Stimulated activated CD4-positive, alpha-beta T cell treated with anti-CD3 and anti-CD28 coated beads, Interleukin-4, amount 100 ng/mL, for 1 hour (primary cell): ENCODE measurements around the gene FBXO42.

ENCODE experiments used
- DNase-seq: peaks from one replicate; pipeline ENCODE4 v3.0.0-alpha.2; 2020

FBXO42 gene

DNA sequence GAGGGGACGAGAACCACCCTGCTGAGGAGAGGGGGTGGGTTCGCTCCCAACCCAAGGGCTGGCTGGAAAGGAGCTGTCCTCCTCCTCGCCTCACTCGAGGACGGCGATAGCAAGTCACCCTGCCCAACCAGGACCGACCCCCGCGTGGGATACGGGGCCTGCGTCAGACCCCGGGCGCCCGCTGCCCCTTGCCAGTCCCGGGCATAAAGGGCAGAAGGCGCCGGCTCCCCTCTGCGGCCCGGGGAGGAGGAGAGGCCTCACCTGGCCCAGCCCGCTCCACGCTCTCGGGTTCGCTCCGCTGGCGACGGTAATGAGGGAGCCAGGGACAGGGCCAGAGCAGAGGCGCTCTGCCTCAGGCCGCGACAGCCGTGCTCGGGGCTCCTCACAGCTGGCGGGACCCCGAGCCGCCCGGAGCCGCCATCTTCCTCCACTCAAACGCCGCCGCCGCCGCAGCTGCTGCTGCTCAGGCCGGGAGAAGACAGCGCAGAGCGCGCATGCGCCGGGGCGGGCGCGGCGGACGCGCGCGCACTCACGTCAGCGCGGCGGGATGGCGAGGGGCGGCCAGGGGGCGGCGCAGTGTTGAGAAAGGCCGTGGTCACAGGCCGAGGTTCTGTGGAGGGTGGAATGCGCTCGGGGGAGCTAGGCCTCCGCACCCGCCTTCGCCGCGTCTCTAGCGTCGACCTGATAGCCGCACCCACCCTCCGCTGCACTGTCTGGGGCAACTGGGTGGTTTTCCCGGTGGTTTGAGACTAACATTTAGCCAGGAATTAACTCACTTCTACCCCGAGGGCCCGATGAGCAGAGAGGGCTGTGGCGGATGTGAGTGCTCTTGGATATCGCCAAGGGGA is at the start of gene FBXO42:
Gene FBXO42, minus strand, starts transcription at position 487 of the 848 bp plus-strand sequence. CDS start 37,062 bp downstream, outside the sequence.
- DNase-seq: peak; percentile 91

DNA sequence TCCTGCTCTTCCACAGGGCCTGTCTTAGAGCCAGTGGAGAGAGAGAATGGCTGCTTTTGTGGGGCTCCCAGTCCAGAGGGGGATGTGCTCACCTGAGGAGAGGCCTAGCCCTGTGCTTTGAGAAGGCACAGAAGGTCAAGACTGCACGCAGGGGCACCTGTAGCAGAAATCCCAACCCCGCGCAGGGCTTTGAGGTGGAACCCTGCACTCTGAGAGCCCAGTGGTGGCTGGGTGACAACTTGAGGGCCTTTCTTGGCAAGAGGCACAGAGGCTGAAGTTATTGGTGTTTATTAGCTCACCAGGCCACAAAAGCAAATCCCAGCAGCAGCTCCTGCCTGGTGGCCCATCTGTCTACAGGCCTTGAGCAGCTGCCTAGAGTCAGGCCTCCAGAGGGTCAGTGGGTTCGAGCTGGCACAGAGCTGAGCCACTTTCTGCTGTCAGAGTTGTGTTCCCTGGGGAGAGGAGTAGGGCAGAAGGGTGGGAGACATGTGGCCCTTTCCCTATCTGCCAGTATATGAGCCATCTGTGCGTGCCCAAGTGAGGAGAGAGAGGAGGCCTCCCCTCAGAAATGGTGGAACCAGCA is 46.2 kb upstream of the FBXO42 start:
- no peak for DNase-seq

DNA sequence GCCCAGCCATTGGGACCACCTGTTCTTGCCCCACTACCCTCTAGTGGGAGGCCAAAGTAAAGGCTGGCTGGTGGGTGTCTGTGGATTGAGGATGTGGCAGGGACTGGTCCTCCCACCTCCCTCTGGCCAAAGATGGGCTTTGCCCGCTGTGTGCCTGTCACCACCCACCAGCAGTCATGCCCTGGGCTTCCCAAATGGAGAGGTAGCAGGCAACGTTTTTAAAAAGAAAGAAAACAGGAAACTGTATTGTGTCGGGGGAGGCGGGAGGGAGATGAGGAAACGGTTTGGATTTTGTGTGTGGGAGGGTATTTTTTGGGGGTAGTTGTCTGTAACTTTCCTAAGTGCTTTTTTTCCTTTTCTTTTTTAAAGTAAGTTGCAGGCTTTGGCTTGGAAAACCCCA is 44.8 kb upstream of the FBXO42 start:
- DNase-seq: no peak

DNA sequence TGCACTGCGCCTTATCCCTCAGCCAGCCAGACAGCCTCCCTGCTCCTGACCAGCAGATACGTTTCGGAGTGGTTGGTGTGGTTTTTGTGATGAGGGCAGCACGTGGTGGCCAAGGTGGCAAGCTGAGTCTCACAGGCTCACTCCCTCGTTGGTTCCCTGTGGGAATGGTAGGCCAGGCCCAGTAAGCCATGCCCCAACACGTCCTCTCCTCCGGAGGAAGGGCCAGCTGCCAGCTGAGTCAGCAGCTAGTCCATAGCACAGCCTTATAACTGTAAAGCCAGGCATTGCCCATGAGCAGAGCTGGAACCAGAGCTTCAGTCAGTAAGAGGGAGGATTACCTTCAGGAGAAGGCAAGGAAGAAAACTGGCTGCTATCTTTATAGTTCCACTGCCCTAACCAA is 44.3 kb upstream of the FBXO42 start:
- DNase-seq: no peak

DNA sequence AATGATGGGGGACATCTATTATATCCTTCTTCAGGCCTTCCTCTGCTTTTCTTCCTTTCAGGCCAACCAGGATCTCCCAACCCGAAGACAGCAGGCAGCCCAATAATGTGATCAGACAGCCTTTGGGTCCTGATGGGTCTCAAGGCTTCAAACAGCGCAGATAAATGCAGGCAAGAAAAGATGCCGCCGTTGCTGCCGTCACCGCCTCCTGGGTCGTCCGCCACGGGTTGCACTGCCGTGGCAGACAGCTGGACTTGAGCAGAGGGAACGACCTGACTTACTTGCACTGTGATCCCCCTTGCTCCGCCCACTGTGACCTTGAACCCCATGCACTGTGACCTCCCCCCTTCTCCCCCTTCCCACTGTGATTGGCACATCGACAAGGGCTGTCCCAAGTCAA is 42.7 kb upstream of the FBXO42 start:
- no peak for DNase-seq

DNA sequence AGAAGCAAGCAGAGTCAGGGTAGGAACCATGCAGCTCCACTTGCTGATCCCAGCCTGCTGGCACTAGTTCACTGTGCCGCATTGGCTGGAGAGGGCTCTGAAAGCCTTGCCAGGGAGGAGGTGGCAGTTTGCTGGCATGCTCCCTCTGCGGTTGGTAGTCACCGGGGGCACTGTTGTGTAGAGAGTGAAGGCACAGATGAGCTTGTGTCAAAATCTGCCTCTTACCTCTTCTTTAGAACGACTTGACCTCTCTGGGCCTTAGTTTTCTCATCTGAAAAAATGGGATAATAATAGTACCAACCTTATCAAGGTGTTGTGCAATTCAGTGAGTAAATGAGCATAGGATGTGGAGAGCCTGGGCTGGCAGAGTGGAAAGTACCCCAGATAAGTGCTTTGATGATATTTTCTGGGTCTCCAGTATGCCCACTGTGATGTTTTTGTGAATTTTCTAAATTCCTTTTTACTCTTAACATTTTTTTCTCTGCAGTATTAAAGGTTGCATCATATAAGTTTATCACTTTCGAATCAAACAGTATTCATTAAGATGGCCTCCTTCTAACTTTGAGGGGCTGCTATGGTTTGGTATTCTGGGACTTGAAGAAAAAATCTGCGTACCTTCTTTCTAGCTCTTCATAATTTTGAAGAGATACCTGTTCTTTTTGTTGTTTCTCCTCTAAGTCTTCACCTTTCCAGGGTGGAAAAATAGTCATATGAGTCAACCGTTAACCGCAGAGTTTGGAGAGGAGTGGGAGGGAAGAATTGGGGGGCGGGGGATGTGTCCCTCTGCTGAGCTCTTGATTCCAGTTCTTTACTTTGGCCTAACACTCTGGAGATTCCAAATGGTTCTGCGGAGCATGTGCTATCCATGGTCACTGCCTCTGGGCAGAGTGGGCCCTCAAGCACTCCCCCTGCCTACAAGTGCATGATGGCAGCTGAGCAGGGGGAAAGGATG is 41.6 kb upstream of the FBXO42 start:
- DNase-seq: no peak

DNA sequence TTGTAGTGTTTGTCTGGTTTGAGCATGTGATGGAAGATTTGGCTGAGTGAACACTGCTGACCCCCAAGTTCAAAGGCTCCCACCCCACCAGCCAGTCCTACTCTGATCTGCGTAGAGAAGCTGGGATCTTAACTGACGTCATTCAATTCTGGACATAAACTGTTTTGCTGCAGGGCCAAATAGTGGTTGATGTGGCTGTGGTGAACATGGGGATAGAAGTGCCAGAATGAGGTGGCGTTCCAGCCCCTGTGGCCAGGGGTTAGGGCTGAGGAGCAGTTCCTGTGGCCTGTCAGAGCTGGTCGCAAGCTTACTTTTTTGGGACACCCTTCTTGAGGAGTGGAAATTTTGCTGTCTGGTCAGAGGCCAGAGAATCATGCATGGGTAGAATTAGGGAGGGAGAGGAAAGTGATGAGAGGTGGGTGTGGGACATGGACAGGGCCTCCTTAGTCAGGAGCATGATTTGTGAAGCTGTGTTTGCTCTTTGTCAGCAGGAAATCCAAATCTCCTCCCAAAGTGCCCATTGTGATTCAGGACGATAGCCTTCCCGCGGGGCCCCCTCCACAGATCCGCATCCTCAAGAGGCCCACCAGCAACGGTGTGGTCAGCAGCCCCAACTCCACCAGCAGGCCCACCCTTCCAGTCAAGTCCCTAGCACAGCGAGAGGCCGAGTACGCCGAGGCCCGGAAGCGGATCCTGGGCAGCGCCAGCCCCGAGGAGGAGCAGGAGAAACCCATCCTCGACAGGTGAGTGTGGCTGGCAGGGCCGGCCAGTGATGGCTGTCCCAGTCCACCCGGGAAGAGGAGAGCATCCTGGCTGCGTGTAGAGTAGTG is 40.7 kb upstream of the FBXO42 start:
- no peak for DNase-seq

DNA sequence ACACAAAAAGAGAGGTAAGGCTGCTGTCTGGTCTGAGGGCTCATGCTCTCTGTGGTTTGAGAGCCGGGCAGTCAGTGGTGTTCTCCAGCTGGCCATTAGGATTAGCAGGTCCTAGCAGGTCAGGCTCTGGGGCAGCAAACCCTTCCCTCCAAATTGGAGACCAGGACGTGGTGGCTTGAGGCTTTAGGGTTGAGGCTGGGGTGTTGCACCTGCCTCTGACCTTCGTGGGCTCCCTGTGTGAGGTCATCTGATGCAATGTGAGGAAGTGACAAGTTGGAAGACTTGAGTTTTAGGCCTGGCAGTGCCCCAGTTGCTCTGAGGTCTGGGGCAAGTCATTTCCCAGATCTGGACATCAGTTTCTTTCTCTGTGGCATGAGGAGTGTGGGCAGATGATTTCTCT is 39.1 kb upstream of the FBXO42 start:
- no peak for DNase-seq

DNA sequence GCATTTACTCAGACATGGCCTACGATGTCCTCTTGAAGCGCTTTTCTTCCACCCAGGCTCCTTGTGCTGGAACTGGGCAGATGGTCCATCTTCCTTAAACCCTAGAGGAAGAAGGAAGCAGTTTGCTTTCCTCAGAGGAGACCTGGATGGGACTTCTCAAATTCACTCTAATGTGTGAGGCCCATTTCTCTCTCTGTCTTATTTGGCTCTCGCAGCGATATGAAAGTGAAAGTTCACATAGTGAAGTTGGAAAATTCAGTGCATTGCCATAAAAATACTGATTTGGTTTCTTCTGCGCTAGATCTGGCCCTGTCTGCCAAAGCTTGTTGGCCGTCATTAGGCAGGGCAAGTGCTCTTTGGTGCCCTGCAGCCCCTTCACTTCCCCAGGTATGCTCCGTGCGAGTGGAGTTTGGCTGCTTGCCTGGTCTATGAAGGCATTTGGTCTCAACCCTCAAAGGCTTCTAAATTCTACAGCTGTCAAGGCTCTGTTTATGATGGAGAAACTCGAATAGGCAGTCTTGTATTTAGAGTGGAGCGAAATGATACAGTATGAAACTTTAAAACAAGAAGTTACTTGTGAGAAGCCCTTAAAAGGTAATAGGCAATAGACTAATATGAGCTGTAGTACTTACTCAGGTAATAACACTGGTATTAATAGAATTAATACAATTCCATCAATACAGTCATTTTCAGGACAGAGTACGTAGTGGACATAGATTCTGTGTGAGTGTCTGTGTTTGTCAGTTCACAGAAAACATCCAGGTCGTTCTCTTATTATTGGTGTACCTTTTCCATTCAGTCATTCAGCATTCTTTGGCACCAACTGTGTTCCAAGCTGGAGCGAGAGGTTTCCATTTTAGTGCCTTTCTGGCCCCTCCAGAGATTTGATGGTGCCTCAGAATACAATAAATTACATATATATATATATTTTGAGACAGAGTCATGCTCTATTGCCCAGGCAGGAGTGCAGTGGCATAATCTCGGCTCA is 35.2 kb upstream of the FBXO42 start:
- no peak for DNase-seq

DNA sequence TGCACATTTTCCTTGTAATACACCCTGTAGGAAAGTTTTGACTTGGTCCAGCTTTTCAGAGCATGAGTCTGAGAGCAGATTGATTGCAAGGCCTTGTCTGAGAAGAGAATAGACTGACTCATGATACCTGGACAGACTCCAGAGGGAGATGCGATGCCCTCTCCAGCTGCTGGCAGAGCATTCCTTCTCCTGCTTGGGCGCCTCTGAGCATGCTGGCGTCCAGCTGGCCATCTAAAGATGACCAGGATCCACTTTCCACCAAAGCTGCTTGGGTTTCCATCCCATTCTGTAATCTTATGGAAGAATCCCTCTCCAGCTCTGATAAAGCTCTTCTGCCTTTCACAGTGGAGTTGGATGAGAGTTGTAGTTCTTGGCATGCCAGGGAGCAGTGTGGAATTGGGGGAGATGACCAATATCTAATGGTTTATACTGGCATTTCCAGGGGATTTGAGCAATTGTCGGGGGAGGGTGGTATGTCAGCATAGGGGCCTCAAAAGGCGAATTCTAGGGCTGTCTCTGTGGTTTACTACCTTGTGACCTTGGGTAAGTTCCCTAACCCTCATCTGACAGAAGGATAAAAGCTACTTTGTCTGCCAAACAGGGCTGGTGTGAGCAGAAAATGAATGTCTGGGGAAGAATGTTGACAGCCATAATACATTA is 34.3 kb upstream of the FBXO42 start:
- no peak for DNase-seq

DNA sequence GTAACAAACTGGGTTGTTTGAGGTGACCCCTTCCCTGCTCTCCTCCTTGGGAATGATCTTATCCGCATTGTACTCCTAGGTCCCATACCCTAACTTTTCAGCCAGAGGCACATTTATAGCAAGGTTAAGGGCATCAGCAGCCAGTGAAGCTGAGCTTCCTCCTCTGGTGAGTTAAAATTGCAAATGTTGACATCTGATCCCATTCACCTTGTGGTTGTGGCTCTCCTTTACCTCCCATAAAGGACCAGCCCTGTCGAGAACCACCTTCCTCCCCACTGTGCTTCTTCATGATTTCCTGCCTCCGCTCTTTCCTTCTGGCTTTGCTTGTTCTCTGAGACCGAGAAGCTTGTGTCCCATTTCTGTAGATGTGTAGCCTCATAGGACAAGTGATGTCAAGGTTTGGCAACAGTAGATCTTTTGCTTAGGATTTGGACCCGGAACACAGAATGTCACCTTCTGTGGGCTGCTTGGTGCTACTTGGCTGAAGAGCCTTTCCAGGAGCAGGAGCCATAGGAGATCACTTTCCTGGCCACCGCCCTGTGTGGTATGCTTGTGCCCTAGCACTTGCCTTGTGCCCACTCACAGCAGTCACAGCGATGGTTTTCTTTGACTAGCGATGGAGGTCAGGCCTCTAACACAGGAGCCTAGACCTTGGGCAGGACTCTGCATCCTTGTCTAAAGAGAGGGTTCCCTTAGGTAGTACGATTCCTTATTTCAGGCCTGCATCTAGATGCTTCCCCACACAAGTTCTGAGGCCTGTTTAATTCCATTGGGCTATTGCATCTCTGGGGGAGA is 33.6 kb upstream of the FBXO42 start:
- no peak for DNase-seq

DNA sequence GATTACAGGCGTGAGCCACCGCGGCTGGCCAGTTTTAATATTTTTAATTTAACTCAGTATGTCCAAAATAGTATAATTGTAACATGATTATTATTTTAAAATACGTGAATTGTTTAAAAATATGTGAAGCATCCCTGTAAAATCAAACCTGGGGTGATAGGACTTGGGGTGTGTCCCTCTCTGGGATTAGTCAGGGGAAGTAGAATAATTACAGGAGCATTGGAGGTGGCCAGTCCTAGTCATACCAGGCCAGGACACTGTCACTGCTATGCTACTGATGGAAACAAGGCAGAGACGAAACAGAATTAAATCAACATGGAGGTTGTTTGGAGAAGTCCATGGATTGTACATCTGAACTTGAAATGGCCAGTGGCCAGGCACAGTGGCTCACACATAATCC is 31.6 kb upstream of the FBXO42 start:
- DNase-seq: no peak

DNA sequence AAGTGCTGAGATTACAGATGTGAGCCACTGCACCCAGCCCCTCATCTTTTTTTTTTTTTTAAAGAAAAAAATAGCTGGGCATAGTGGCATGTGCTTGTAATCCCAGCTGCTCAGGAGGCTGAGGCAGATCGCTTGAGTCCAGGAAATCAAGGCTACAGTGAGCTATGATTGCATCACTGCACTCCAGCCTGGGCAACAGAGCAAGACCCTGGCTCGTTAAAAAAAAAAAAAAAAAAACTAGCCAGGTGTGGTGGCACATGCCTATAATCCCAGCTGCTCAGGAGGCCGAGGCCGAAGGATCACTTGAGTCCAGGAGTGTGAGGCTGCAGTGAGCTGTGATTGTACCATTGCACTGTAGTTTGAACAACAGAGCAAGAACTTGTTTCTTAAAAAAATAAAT is 28.6 kb upstream of the FBXO42 start:
- no peak for DNase-seq

DNA sequence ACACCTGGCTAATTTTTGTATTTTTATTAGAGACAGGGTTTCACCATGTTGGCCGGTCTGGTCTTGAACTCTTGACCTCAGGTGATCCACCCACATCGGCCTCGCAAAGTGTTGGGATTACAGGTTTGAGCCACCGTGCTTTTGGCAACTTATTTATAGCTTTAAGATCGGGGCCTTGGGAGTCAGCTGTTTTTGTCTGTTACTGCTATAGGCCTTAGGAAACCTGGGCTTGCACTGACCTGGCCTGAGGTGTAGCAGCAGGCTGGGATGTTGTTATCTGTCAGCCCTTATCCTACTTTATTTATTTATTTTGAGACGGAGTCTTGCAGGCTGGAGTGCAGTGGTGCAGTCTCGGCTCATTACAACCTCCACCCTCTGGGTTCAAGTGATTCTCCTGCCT is 26.2 kb upstream of the FBXO42 start:
- no peak for DNase-seq

DNA sequence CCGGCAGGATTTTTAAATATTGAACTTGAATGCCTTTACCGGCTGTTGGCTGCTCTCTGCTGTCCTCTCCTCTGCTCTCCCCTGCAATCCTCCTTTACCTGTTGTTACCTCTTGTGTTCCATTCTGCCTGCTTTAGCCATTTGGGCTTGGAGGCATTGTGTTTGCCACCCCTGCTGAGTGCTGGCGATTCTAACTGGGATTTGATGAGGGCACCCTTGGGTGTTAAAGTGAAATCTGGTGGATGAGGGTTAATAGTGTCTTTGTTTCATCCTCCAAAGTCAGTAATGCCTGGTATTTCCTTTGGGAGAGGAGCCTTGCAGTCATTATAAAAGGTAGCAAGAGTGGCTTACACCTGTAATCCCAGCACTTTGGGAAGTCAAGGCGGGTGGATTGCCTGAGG is 24.7 kb upstream of the FBXO42 start:
- no peak for DNase-seq

DNA sequence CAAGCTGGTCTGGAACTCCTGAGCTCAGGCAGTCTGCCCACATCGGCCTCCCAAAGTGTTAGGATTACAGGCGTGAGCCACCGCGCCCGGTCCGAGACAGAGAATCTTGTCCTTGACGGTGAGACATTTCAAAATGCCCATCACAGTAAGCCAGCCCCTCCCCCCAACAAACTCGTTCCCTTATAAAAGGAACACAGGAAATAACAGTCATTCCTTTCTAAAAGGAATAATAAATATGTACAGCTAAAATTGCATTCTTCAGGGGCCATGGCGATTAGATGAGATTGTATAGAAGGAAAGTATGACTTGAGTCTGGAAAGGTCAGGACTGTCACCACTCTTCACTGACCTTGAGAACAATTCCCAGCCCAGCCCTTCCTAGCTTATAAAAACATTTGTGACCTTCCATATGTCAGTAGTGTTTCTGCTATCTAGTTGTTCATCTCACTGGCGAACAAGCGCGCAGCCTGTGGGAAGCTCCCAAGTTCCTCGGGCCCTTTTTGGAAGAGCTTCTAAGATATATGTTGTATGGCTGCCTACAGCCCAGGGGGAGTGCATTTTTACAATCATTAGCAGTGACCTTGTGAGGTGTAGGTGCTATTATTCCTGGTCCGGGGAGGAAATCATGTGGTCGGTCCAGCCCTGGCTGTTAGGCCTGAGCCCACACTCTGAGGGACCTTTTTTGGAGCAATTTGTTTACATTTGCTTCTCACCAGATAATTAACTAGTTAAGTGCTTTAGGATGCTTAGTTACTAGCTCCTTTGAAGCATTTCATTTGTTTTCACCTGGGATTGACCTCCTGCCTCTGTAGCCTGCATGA is 23.5 kb upstream of the FBXO42 start:
- DNase-seq: no peak

DNA sequence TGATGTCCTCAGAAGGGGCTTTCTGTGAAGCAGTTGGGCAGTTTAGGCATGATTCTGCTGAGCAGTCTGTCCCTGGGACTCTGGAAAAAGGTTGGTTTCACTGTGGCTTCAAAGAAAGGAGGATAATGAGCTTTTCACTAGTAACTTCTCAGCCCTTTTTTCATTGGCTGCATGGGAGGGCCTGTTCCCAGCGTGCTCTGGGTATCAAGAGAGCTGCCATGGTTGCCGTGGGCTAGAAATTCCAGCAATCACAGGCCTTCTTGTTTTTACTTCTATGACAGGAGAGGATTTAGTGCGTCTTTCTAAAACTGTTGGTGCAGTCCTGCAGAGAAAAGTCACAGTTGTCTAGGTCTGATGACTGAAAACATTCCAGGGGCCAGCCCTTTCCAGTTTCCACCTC is 22.0 kb upstream of the FBXO42 start:
- no peak for DNase-seq

DNA sequence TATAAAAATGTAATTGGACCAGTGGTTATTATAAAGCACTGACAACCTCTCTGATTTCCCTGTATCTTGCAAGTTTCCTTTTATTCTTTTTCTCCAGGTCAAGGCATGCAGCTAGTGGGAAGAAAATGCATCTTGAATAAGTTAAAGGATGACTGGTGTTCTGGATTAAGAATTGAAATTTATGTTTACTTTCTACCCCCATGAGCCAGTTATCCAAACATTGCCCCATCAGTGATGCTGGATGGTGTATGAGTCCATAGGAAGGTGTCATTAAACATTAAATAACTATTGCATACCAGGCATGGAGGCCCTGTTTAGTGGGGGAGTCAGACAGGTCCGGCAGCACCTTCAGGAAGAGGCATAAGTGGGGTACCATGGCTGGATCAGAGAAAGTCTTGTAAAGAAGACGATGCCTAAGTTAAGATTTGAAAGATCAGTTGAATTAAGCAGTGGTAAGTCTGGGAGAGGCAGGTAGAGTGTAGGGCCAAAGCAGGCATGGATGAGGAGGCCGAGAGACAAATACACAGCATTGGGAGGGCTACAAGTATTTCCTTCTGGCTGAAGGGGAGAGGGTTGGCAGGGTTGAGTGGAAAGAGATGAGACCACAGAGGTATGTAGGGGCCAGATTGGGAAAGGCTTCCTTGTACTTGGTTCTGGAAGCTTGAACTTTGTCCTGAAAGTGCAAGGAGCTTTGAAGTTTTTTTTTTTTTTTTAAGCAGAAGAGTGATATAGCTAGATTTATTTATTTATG is 20.4 kb upstream of the FBXO42 start:
- no peak for DNase-seq
